Brain microvascular endothelial cell (primary cell): ENCODE results near the gene STX12.

Experiments used
- DNase-seq: peaks from one replicate; pipeline ENCODE4 v3.0.0-alpha.2; 2020
- H3K27ac ChIP-seq: fragments of 250-450 bp; sonication (Bioruptor Pico); 2 replicates; pipeline ENCODE4 v1.5.1; 2020; ENCODE audit warnings: mild to moderate bottlenecking, moderate library complexity
- H3K27me3 ChIP-seq: fragments of 250-450 bp; sonication (Bioruptor Pico); replicated peaks from 2 replicates; pipeline ENCODE4 v1.5.1; 2020; ENCODE audit warnings: mild to moderate bottlenecking
- H3K36me3 ChIP-seq: fragments of 250-450 bp; sonication (Bioruptor Pico); replicated peaks from 2 replicates; pipeline ENCODE4 v1.5.1; 2020; ENCODE audit warnings: mild to moderate bottlenecking
- H3K4me3 ChIP-seq: 2 replicates; pipeline ENCODE4 v1.5.1; 2011; ENCODE audit warnings: low read depth, mild to moderate bottlenecking, control low read depth, low read length, moderate library complexity
- CTCF ChIP-seq: IDR thresholded peaks from 2 replicates; pipeline ENCODE4 v1.5.1; 2011; ENCODE audit warnings: low read depth, mild to moderate bottlenecking, moderate library complexity, low read length, control low read depth, inconsistent platforms; ENCODE audit errors: missing control alignments
- in situ Hi-C: cut with HindIII; loops from 2 replicates; pipeline ENCODE4 v1.10.0; 2017; ENCODE audit warnings: low sequenced_read_pairs, low pct_ligation_motif_present

STX12 gene

DNA sequence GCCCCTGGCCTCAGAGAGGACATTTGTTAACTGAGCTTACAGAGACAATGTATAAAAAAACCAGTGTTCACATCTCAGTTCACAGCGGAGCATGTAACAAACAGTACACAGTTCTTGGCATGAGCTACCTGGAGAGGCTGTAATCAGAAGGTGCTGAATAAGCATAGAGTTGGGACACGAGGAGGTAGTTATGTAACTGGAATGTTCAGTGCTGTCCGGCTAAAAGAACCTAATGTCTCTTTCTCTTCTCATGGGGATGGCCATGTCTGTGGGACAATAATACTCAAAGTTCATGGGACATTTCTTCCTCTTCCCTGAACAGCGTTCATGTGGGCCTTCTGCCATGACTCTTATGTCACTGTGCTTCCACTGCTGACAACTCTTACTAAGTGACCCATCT, 17.2 kb upstream of the STX12 start:
- Histone ChIP-seq H3K4me3 (no peak overlapping the region), H3K36me3 (peaks cover 10% of the 10 kb centered on the region), H3K27ac (no peak overlapping the region), H3K27me3 (no peaks in the 10 kb centered on the region)
- in situ Hi-C loops = no loop called here
- TF ChIP-seq CTCF = no peak
- DNase-seq = no peak

DNA sequence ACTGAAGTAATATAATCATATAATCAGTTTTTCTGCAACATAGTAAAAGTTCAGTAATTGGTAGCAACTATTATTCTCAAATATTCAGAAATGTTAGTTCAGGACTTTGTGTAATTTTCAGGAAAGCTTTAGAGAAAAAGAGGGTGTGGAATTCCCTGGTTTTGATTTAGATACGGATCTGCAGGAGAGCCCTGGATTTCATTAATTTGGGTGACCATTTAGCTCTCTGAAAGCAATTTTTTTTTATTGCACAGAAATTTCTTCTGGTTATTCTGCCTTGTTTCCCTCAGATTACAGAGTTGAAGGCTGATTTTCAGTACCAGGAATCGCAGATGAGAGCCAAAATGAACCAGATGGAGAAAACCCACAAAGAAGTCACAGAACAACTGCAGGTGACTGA, 13.8 kb upstream of the STX12 start:
- H3K27ac ChIP-seq = no peak overlapping the region
- in situ Hi-C loops = no loop called here
- H3K27me3 ChIP-seq = no peaks in the 10 kb centered on the region
- DNase-seq = no peak
- H3K4me3 ChIP-seq = no peak overlapping the region
- H3K36me3 ChIP-seq = peaks cover 10% of the 10 kb centered on the region
- TF ChIP-seq CTCF = no peak

- DNase-seq = no peak
Measured at GRCh38 chr1:27760426-27760825, 12.6 kb upstream of the STX12 start.

DNA sequence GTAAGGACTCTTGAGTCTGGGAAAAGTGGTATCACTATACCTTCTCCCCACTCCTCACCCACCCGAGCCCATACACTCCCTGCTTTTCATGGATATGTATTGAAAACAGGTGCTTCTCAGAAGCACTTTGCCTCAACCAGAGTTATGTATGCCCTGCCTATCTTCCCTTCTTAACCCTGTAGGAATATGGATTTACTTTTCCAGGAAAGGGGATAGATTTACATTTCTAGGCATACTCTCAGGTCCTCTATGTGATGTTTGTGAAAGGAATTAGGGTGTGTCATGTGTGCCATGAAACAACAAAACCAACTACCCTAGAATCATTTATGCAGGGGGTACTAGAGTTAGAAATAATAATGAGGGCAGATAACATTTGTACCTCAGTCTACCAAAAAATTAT, 11.0 kb upstream of the STX12 start:
- no peak overlapping the region for H3K27ac ChIP-seq
- TF ChIP-seq CTCF = no peak
- no peak overlapping the region for H3K4me3 ChIP-seq
- DNase-seq = no peak
- in situ Hi-C loops = no loop called here
- no peaks in the 10 kb centered on the region for H3K27me3 ChIP-seq
- peaks cover 3% of the 10 kb centered on the region for H3K36me3 ChIP-seq

More at GRCh38 chr1:27760426-27760825, 12.6 kb upstream of the STX12 start:
- no peak for TF ChIP-seq CTCF
- in situ Hi-C loops = no loop called here
- no peak overlapping the region for H3K4me3 ChIP-seq
- H3K27me3 ChIP-seq = no peaks in the 10 kb centered on the region
- no peak overlapping the region for H3K27ac ChIP-seq
- H3K36me3 ChIP-seq = peaks cover 7% of the 10 kb centered on the region

GRCh38 chr1:27763358-27763757, 9.7 kb upstream of the STX12 start:
- in situ Hi-C loops = no loop called here
- peaks cover 3% of the 10 kb centered on the region for H3K36me3 ChIP-seq
- no peaks in the 10 kb centered on the region for H3K27me3 ChIP-seq
- no peak overlapping the region for H3K4me3 ChIP-seq
- no peak overlapping the region for H3K27ac ChIP-seq
- TF ChIP-seq CTCF = no peak
- no peak for DNase-seq

- Histone ChIP-seq H3K27ac (no peak overlapping the region), H3K4me3 (no peak overlapping the region), H3K27me3 (no peaks in the 10 kb centered on the region), H3K36me3 (no peaks in the 10 kb centered on the region)
- TF ChIP-seq CTCF = no peak
- no peak for DNase-seq
- in situ Hi-C loops = no loop called here
Measured at GRCh38 chr1:27770293-27770830, 2.7 kb upstream of the STX12 start.
